Ishikawa (cell line): ENCODE results near the gene TMCC3.

ENCODE experiments used
- EP300 ChIP-seq: IDR thresholded peaks from 2 replicates; pipeline ENCODE4 v1.6.1; 2012; ENCODE audit warnings: borderline replicate concordance
- FOXM1 ChIP-seq: IDR thresholded peaks from 2 replicates; pipeline ENCODE4 v1.6.1; 2012; ENCODE audit warnings: low read depth, borderline replicate concordance
- RAD21 ChIP-seq: IDR thresholded peaks from 2 replicates; pipeline ENCODE4 v1.6.1; 2012; ENCODE audit warnings: low read depth
- TAF1 ChIP-seq: IDR thresholded peaks from 2 replicates; pipeline ENCODE4 v1.6.1; 2012; ENCODE audit warnings: low read depth, mild to moderate bottlenecking
- TF ChIP-seq, protein P1 (sequence below): IDR thresholded peaks from 2 replicates; pipeline ENCODE4 v1.6.1; 2012; ENCODE audit warnings: low read depth, mild to moderate bottlenecking
- TF ChIP-seq, protein P2 (sequence below): IDR thresholded peaks from 2 replicates; pipeline ENCODE4 v1.6.1; 2012

GRCh38 chr12:94667031-94667540 lies 16.7 kb upstream of the TMCC3 start:
- TF ChIP-seq EP300: no peak
- TF ChIP-seq FOXM1: no peak
- TF ChIP-seq RAD21: no peak
- TF ChIP-seq, protein P1, sequence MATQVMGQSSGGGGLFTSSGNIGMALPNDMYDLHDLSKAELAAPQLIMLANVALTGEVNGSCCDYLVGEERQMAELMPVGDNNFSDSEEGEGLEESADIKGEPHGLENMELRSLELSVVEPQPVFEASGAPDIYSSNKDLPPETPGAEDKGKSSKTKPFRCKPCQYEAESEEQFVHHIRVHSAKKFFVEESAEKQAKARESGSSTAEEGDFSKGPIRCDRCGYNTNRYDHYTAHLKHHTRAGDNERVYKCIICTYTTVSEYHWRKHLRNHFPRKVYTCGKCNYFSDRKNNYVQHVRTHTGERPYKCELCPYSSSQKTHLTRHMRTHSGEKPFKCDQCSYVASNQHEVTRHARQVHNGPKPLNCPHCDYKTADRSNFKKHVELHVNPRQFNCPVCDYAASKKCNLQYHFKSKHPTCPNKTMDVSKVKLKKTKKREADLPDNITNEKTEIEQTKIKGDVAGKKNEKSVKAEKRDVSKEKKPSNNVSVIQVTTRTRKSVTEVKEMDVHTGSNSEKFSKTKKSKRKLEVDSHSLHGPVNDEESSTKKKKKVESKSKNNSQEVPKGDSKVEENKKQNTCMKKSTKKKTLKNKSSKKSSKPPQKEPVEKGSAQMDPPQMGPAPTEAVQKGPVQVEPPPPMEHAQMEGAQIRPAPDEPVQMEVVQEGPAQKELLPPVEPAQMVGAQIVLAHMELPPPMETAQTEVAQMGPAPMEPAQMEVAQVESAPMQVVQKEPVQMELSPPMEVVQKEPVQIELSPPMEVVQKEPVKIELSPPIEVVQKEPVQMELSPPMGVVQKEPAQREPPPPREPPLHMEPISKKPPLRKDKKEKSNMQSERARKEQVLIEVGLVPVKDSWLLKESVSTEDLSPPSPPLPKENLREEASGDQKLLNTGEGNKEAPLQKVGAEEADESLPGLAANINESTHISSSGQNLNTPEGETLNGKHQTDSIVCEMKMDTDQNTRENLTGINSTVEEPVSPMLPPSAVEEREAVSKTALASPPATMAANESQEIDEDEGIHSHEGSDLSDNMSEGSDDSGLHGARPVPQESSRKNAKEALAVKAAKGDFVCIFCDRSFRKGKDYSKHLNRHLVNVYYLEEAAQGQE: no peak
- TF ChIP-seq TAF1: no peak
- TF ChIP-seq, protein P2, sequence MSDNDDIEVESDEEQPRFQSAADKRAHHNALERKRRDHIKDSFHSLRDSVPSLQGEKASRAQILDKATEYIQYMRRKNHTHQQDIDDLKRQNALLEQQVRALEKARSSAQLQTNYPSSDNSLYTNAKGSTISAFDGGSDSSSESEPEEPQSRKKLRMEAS: no peak
